Stomach (tissue), 9 donors: Measurements from ENCODE around the gene SPARCL1. TPM values are rescaled to one million over a fixed set of nuclear protein-coding genes. Genes with fewer than 3 reads are reported as not detected.

Experiments
- DNase-seq, 2 donors: peaks; one replicate each; pipeline versions ENCODE4 v3.0.0 to v3.0.0-alpha.2; 2013 to 2019
- H3K27ac ChIP-seq, 5 donors: fragments of 200-600 bp in 4 of 5; sonication (generic) in 4 of 5; one replicate each; pipeline ENCODE4 v1.5.1; 2013 to 2019; ENCODE audit warnings: mild to moderate bottlenecking in 1 of 5, moderate library complexity in 1 of 5
- H3K27me3 ChIP-seq, 3 donors: fragments of 200-600 bp; sonication (generic); one replicate each; pipeline ENCODE4 v1.5.1; 2017 to 2019; ENCODE audit warnings: mixed run types in 1 of 3
- H3K36me3 ChIP-seq, 4 donors: fragments of 200-600 bp; sonication (generic); 1 replicate in 3 of 4; 2 replicates in 1 of 4; pipeline ENCODE4 v1.5.1; 2016 to 2019
- H3K4me1 ChIP-seq, 4 donors: fragments of 200-600 bp; sonication (generic); one replicate each; pipeline ENCODE4 v1.5.1; 2016 to 2019
- H3K4me3 ChIP-seq, 4 donors: fragments of 200-600 bp; sonication (generic) in 3 of 4; one replicate each; pipeline ENCODE4 v1.5.1; 2016 to 2019; ENCODE audit warnings: mild to moderate bottlenecking in 1 of 4
- H3K9me3 ChIP-seq, 4 donors: fragments of 200-600 bp; sonication (generic); one replicate each; pipeline ENCODE4 v1.5.1; 2016 to 2019
- CTCF ChIP-seq, 7 experiments: fragments of 450-650 bp in 4 of 7; fragments of 200-600 bp in 3 of 7; sonication (generic) in 3 of 7; IDR thresholded peaks; one replicate each; pipeline ENCODE4 v1.5.1; 2016 to 2019; ENCODE audit warnings: antibody characterized with exemption in 7 of 7, control low read depth in 2 of 7, mild to moderate bottlenecking in 1 of 7
- EP300 ChIP-seq: sonication (generic); formaldehyde crosslinking; IDR thresholded peaks from one replicate; pipeline ENCODE4 v1.6.1; 2017; ENCODE audit warnings: antibody characterized with exemption
- POLR2A ChIP-seq, 4 donors: fragments of 450-650 bp; IDR thresholded peaks; one replicate each; pipeline ENCODE4 v1.6.1; 2016; ENCODE audit warnings: antibody characterized with exemption in 4 of 4, control low read depth in 2 of 4, mild to moderate bottlenecking in 1 of 4, moderate library complexity in 1 of 4
- POLR2AphosphoS5 ChIP-seq, 3 donors: sonication (generic); formaldehyde crosslinking; IDR thresholded peaks; one replicate each; pipeline ENCODE4 v1.6.1; 2016; ENCODE audit warnings: antibody characterized with exemption in 3 of 3
- WGBS, 5 donors: extraction: QIAGEN DNeasy Blood & Tissue Kit in 3 of 5; methylation state at CpG; one replicate each; pipeline versions ENCODE4 v1.1.5 to v1.1.7; 2013 to 2018; 5-methylcytosine and 5-hydroxymethylcytosine counted together
- intact Hi-C: fragments of 100-400 bp; cut with DNase I; formaldehyde crosslinking; loops from one replicate; pipeline ENCODE4 v1.15.1; 2023; ENCODE audit warnings: low total_unique reads
- polyA plus RNA-seq, 3 donors: library from polyadenylated mRNA; stranded (reverse); fragments of 200-250 nt; gene quantifications; one replicate each; pipeline ENCODE4 v1.2.3, GENCODE V29; 2013
- total RNA-seq, 5 donors: library from RNA; depleted of rRNA; stranded (reverse); fragments of >200 nt; gene quantifications; one replicate each; pipeline versions ENCODE4 v1.1.0 to v1.2.3, GENCODE V29; 2014 to 2016
- donor health status: healthy with polysubstance abuse.
- donor health status: Bipolar disorder and iron deficiency.
- donor health status: healthy.

Gene SPARCL1
- total and polyA plus RNA-seq, 8 donors, result 36.9 to 710 (median 192) TPM

DNA sequence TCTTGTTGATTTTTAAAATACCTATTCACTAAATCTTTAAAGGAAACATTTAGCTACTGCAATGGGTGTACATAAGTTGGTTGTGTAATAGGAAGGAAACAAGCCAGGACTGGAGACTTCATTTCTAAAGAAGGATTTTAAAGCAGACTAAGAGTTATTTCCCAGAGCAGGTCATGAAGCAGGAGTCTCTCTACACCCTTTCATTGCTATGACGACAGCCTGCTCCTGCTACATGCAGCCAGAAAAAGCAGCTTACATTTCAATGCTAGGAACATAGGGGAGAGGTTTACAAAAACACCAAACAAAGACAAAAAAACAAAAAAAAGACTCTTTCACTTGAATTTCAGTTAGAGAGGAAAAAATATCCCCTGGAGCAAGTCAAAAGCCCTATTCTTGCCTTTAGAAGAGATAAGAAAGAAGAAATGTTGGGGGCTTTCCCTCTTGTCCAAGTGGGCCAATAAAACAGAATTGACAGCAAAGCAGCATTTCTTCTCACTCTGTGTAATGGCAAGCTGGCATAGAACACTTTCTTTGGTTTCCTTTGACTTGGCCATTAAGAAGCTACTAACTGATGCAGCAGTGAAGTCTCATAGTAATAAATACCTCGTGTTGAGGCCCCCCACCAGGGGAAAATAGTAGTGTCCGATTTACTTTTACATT lies 3.4 kb downstream of the SPARCL1 start:
- H3K9me3 ChIP-seq, result peaks cover 0 to 12% (median 3%) of the 10 kb centered on the region in 4 donors
- intact Hi-C loops, result no loop called here
- H3K36me3 ChIP-seq, result no peaks in the 10 kb centered on the region
- WGBS, 5 donors, result 45 to 64% (median 58%) methylated on average over 3 of the region's 3 CpGs
- H3K4me1 ChIP-seq, result peaks cover 0 to 51% (median 27%) of the 10 kb centered on the region in 4 donors
- TF ChIP-seq POLR2A (IDR thresholded peaks at IDR 0.05) (peak in 1 of 4 donors; percentile 5), POLR2AphosphoS5 (IDR thresholded peaks at IDR 0.05) (peak in 2 of 3 donors; percentile 50 to 79), EP300 (no peak), CTCF (IDR thresholded peaks at IDR 0.05) (no peak)
- DNase-seq, result peak in 1 of 2 donors; percentile 76
- H3K27ac ChIP-seq, result peak overlapping the region; percentile 13 to 89 (median 83)
- peak overlapping the region; percentile 40 to 49 (median 42) for H3K4me3 ChIP-seq
- no peaks in the 10 kb centered on the region for H3K27me3 ChIP-seq

DNA sequence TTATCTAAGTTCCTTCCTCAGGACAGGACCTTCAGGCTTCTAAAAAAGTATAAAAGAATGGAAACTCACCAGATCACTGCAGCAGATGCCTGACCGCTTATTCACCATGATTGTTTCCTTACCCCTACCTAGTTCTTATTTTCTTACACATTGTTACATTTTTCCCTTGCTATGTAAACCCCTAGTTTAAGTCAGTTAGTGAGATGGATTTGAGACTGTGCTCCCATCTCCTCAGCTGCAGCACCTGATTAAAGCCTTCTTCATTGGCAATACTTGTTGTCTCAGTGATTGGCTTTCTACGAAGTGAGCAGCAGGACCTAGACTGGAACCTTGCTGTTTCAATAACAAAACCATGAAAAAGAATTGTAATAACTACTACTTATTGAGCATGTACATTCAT lies 4.7 kb downstream of the SPARCL1 start:
- Histone ChIP-seq H3K36me3 (no peaks in the 10 kb centered on the region), H3K9me3 (peaks cover 0 to 12% (median 3%) of the 10 kb centered on the region in 4 donors), H3K4me1 (peaks cover 0 to 46% (median 28%) of the 10 kb centered on the region in 4 donors), H3K27me3 (no peaks in the 10 kb centered on the region), H3K27ac (peak overlapping the region in 4 of 5 donors; percentile 76 to 89 (median 83)), H3K4me3 (peak overlapping the region in 2 of 4 donors; percentile 40 to 42)
- 41 to 100% (median 72%) methylated on average over 2 of the region's 2 CpGs for WGBS, 5 donors
- no peak for DNase-seq
- intact Hi-C loops, result no loop called here
- TF ChIP-seq POLR2AphosphoS5 (IDR thresholded peaks at IDR 0.05) (no peak), EP300 (no peak), CTCF (IDR thresholded peaks at IDR 0.05) (no peak), POLR2A (IDR thresholded peaks at IDR 0.05) (no peak)

- H3K4me1 ChIP-seq, result peaks cover 0 to 51% (median 29%) of the 10 kb centered on the region in 4 donors
- H3K27me3 ChIP-seq, result no peaks in the 10 kb centered on the region
- WGBS, 5 donors, result 63 to 85% (median 76%) methylated on average over 4 of the region's 4 CpGs
- peaks cover 0 to 12% (median 3%) of the 10 kb centered on the region in 4 donors for H3K9me3 ChIP-seq
- intact Hi-C loops, result no loop called here
- H3K27ac ChIP-seq, result peak overlapping the region in 4 of 5 donors; percentile 75 to 89 (median 80)
- no peaks in the 10 kb centered on the region for H3K36me3 ChIP-seq
- no peak for TF ChIP-seq CTCF (IDR thresholded peaks at IDR 0.05)
- TF ChIP-seq EP300, result no peak
- no peak for TF ChIP-seq POLR2A (IDR thresholded peaks at IDR 0.05)
- TF ChIP-seq POLR2AphosphoS5 (IDR thresholded peaks at IDR 0.05), result no peak
- DNase-seq, result peak in 1 of 2 donors; percentile 32
- H3K4me3 ChIP-seq, result no peak overlapping the region
These were observed 5.9 kb downstream of the SPARCL1 start for GRCh38 chr4:87523307-87523706.

GRCh38 chr4:87521757-87522374 lies 7.3 kb downstream of the SPARCL1 start:
- Histone ChIP-seq H3K36me3 (no peaks in the 10 kb centered on the region), H3K27me3 (no peaks in the 10 kb centered on the region), H3K4me3 (peak overlapping the region in 1 of 4 donors; percentile 5), H3K27ac (peak overlapping the region; percentile 12 to 89 (median 76)), H3K4me1 (peaks cover 0 to 58% (median 37%) of the 10 kb centered on the region in 4 donors), H3K9me3 (peaks cover 0 to 12% (median 3%) of the 10 kb centered on the region in 4 donors)
- TF ChIP-seq POLR2A (IDR thresholded peaks at IDR 0.05) (no peak), POLR2AphosphoS5 (IDR thresholded peaks at IDR 0.05) (peak in 2 of 3 donors; percentile 20 to 31), CTCF (IDR thresholded peaks at IDR 0.05) (no peak)
- intact Hi-C loops, result no loop called here
- 25 to 30% (median 26%) methylated on average over 3 of the region's 3 CpGs for WGBS, 5 donors
- DNase-seq, result peak in 1 of 2 donors; percentile 25
